GM18502 (cell line): ENCODE data around the gene BSG.
"Not testable (repeated sequence)": the region's sequence is repeated elsewhere in the genome, so short reads cannot be mapped to it uniquely, and the experiment has no call there.

Experiments
- ATAC-seq: cut with Tn5 transposase; IDR thresholded peaks from one replicate; pipeline ENCODE4 v1.9.1; 2021; ENCODE audit warnings: mild to moderate bottlenecking; ENCODE audit not compliant: unreplicated experiment, poor library complexity

BSG gene

DNA sequence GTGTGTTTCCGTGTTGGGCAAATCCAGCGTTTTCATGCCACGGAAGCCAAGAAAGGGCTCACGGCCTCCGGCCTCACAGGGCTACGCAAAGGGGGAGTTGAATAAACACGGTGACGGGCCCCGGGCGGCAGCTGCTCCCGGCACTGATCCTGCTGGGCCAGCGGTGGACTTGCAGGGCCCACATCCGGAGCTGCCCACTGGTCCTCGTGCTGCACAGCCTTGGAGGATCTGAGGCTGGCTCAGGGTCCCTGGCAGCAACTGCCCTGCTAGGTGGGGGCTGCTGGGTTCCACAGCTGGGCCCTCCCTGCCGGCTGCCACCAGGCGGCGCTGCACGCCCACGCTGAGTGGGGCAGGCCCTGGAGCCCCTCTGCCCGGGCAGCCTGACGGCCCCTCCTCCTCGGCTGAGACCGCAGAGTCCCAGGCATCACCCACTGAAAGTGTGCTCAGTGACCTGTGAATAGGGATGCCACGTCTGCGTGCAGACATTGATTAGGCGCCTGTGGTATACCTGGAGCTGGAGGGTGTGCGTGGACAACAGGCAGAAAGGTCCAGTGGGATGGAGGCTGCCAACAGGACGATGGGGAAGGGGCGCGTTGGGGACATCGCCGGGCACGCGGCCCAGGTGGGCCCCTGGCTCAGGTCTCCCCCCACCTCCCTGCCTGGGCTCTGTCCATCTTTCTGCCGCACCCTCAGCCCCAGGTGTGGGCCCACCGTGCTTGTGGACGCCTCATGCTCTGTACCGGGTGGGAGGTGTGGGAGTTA is 12.0 kb downstream of the BSG start:
- no peak for ATAC-seq

GRCh38 chr19:585146-585545 is 12.8 kb downstream of the BSG start:
- ATAC-seq = not testable (repeated sequence)

DNA sequence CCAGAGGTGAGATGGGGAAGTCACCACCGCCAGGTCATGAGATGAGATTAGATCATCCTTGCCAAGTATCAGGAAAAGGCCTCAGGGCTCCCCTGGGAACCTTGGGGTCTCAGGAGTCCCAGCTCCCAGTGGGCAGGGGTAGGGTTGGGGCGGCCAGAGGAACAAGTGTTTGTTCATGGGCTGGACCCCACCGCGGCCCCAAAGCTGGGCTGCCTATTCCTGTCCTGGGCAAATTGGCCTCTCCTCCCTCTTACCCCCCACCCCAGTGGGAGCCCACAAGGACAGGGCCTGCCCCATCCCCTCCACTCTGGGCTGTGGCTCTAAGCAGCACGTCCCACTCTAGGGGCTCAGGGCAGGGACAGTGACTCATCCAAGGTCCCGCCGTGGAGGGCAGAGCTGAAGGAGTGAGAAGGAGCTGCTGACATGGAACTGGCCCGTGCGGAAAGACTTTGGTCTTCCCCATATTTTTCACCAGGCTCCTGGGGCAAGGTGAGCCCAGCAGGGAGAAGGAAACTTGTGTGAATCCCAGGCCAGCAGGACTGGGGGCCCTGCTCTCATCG is 13.2 kb downstream of the BSG start:
- ATAC-seq = no peak

GRCh38 chr19:588093-588740 is 15.8 kb downstream of the BSG start:
- ATAC-seq = no peak

GRCh38 chr19:588741-589692 is 16.6 kb downstream of the BSG start:
- ATAC-seq = no peak

DNA sequence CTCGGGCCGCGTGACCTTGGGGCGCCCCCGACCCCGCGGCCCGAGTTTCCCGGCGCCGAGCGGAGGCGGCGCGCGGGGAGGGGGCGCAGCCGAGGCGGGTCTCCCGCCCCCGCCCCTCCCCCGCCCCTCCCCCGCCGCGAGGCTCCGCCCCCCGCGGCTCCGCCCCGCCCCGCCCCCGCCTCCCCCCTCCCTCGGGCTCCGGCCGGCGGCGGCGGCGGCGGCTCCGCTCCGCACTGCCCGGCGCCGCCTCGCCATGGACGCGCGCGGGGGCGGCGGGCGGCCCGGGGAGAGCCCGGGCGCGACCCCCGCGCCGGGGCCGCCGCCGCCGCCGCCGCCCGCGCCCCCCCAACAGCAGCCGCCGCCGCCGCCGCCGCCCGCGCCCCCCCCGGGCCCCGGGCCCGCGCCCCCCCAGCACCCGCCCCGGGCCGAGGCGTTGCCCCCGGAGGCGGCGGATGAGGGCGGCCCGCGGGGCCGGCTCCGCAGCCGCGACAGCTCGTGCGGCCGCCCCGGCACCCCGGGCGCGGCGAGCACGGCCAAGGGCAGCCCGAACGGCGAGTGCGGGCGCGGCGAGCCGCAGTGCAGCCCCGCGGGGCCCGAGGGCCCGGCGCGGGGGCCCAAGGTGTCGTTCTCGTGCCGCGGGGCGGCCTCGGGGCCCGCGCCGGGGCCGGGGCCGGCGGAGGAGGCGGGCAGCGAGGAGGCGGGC is 17.4 kb downstream of the BSG start, which contains the start of gene HCN2:
Gene HCN2, plus strand, starts transcription at position 189 of the 703 bp plus-strand sequence. Its CDS starts 65 bp downstream, at position 254.
- no peak for ATAC-seq

GRCh38 chr19:590396-590745 is 18.0 kb downstream of the BSG start:
- ATAC-seq = no peak

DNA sequence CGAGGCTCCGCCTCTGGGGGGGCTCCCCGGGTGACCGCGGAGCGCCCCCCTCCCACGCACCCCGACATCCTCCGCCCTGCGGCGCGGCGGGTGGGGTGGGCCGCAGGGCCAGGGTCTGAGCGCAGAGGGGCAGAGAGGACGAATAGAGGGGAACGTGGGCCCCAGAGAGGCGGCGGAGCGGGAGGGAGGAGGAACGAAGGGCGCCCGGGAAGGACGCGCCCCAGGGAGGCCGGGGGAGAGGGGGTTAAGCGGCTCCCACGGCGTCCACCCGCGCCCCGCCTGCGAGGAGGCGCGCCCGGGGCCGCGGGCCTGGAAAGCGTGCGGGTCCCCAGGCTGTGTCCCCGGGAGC is 18.3 kb downstream of the BSG start:
- ATAC-seq = no peak

GRCh38 chr19:591099-591958 is 18.9 kb downstream of the BSG start:
- no peak for ATAC-seq

DNA sequence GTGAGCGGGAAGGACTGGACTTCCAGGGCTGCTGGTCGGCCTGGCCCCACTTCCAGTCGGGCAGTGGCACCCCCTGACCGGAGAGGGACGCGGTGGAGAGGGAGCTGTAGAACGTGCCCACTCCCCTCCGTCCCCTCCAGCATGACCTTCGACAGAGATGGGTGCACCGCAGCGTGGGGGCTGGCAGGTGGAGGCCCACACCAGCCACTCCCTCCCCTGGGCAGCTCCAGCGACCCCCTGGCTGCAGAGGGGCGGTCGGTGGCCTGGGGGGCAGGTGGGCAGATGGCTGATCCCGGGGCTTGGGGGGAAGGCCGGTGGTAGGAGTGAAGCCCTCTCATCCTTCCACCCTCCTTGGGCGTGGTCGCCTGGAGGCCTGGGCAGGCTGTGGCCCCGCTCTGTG is 19.7 kb downstream of the BSG start:
- no peak for ATAC-seq

DNA sequence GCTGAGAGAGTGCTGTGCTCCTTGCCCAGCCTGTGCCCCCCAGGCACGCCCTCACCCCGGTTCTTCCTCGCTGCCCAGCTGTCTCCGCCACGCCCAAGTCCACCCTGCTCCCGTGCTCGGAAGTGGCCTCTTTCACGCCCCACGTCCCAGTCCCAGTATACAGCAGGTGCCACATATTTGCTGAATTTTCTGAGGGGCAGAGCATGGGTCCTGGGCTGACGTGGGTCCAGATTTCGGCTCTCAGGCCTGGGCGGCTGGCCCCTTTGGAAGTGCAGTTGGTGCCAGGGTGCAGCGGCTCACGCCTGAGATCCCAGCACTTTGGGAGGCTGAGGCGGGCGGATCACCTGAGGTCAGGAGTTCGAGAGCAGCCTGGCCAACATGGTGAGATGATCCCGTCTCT is 20.7 kb downstream of the BSG start:
- no peak for ATAC-seq

GRCh38 chr19:593505-593904 is 21.1 kb downstream of the BSG start:
- no peak for ATAC-seq

GRCh38 chr19:594265-594870 is 22.0 kb downstream of the BSG start:
- ATAC-seq = no peak

DNA sequence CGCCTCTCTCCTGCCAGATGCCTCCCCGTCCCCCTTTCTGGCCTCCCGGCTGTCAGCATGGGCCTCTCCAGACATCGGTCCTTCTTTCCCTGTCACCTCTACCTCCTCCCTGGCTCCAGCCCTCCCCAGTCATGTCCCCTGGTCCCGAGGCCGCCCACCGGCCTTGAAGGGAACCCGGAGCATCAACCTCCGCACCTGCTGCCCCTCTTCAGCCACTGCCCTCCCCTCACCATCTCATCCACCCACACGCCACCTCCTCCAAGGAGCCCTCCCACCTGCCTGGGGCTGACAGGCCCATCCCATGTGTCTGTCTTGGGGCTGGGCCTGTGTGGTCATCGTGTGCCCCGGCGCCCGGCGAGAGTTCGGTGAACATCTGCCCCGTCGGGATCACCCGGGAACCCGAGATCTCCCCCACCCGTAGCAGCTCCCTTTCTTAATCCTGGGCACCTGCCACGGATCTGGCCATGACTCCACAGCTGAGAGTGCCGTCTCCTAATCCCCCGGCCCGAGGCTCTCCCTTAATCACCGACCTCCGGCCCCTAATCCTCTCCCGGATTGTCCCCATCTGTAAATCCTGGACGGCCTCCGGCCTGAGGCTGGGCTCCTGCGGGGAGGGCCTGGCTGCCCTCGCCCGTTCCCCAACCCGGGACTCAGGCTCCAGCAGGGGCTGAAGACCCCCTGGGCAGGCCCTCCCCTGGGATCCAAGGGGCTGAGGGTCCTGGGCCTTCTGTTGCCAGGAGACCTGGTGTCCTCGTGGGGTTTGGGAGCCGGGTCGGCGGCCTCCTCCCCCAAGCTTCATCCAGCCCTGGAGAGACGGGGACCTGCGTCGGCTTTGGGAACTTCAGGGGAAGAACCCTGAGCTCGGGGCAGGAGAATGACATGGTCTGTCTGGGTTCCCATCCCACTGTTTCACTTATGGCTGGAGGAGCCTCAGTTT is 23.2 kb downstream of the BSG start:
- no peak for ATAC-seq

DNA sequence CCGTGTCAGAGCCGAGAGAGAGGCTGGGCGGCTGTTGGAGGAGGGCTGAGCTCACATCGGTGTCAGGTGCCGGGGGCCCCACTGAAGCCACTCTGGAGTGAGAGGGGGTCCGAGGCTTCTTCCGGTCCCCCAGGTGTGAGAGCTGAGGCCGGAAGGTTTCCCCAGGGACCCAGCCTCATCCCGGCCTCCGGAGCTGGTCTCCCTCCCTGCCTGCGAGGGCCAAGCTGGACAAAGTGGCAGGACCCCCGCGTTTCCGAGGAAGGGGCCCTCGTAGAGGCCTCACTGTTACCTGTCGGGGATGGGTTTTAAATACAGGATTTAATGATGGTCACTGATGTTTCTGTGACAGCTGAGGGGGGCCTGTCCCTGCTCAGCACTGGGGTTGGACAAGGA is 23.9 kb downstream of the BSG start:
- ATAC-seq = no peak

DNA sequence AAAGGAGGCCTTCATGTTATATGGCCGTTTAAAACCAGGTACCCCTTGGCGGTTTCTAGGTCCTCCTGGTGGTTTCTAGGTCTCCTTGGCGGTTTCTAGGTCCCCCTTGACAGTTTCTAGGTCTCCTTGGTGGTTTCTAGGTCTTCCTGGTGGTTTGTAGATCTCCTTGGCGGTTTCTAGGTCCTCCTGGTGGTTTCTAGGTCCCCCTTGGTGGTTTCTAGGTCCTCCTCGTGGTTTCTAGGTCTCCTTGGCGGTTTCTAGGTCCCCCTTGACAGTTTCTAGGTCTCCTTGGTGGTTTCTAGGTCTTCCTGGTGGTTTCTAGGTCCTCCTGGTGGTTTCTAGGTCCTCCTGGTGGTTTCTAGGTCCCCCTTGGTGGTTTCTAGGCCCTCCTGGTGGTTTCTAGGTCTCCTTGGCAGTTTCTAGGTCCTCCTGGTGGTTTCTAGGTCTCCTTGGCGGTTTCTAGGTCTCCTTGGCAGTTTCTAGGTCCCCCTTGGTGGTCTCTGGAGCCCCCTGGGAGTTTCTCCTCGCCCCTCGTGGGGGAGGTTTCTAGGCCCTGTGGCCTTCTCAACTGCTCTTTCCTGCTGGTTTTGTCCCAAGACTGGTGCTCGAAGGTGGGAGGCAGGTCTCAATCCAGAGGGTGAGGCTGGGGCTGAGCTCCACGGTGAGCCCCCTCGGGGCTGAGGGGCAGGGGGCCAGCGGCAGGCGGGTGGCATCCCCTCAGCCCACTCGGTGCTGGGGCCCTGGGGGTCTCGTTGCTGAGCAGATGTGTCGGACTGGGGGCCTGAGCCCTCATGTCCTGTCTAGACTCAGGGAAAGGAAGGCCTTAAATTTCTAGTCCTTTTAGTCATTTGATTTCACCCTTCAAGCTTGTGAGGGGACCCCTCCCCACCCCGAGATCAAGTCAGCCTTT is 25.3 kb downstream of the BSG start:
- no peak for ATAC-seq

DNA sequence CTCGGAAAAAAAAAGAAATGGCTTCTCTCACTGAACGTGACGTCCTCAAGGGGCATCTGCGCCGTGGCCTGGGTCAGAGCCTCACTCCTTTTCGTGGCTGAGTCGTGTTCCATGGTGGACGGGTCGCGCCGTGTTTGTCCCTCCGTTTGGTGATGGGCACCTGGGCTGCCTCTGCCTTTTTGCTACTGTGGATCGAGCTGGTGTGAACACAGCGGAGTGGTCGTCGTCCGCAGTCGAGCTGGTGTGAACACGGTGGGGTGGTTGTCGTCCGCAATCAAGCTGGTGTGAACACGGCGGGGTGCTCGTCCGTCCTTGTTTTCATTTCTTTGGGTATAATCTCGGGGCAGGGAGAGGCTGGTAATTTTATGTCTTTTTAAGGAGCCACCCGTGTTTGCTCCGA is 28.9 kb downstream of the BSG start:
- ATAC-seq = no peak
